Keratinocyte (primary cell): ENCODE data around the gene SLC8A1. TPM values are rescaled to one million over a fixed set of nuclear protein-coding genes. Genes with fewer than 3 reads are reported as not detected.

Source experiments
- DNase-seq: peaks from one replicate; pipeline ENCODE4 v3.0.0-alpha.2; 2011; ENCODE audit warnings: low read depth, missing footprints, low spot score
- FAIRE-seq: peaks from 2 replicates; lab custom pipeline; 2011; peaks lifted over from hg19 to GRCh38; lab: Jason Lieb, UNC
- H2AFZ ChIP-seq: 2 replicates; pipeline ENCODE4 v1.6.0; 2012; ENCODE audit warnings: low read length, control low read depth, inconsistent platforms; ENCODE audit not compliant: control insufficient read depth
- H3K27ac ChIP-seq: 2 replicates; pipeline ENCODE4 v1.5.1; 2011; ENCODE audit warnings: low read length; ENCODE audit not compliant: control insufficient read depth, insufficient read depth
- H3K27me3 ChIP-seq: 3 replicates; pipeline ENCODE4 v1.6.0; 2011; ENCODE audit warnings: low read length; ENCODE audit not compliant: control insufficient read depth, insufficient read depth; ENCODE audit errors: extremely low read depth
- H3K36me3 ChIP-seq, 2 experiments: 2 replicates in 1 of 2; 3 replicates in 1 of 2; pipeline ENCODE4 v1.5.1; 2011; ENCODE audit warnings: low read length in 2 of 2, mild to moderate bottlenecking in 1 of 2; ENCODE audit not compliant: control insufficient read depth in 2 of 2, insufficient read depth in 2 of 2; ENCODE audit errors: extremely low read depth in 1 of 2
- H3K4me1 ChIP-seq: 3 replicates; pipeline ENCODE4 v1.5.1; 2011; ENCODE audit warnings: low read length; ENCODE audit not compliant: control insufficient read depth, insufficient read depth; ENCODE audit errors: extremely low read depth
- H3K4me2 ChIP-seq: 3 replicates; pipeline ENCODE4 v1.6.0; 2011; ENCODE audit warnings: low read depth, low read length; ENCODE audit not compliant: control insufficient read depth, insufficient read depth; ENCODE audit errors: extremely low read depth
- H3K4me3 ChIP-seq, 3 experiments: fragments of 200-600 bp in 1 of 3; sonication (generic) in 1 of 3; 2 replicates in 2 of 3; 3 replicates in 1 of 3; pipeline ENCODE4 v1.5.1; 2011 to 2016; ENCODE audit warnings: low read length in 3 of 3, mild to moderate bottlenecking in 3 of 3, control low read depth in 2 of 3, inconsistent platforms in 1 of 3, low read depth in 1 of 3, mixed read lengths in 1 of 3, mixed run types in 1 of 3, moderate library complexity in 1 of 3; ENCODE audit not compliant: control insufficient read depth in 2 of 3, insufficient read depth in 2 of 3; ENCODE audit errors: extremely low read depth in 1 of 3
- H3K79me2 ChIP-seq: 2 replicates; pipeline ENCODE4 v1.6.0; 2012; ENCODE audit warnings: low read length; ENCODE audit not compliant: control insufficient read depth, insufficient read depth
- H3K9ac ChIP-seq: 3 replicates; pipeline ENCODE4 v1.6.0; 2011; ENCODE audit warnings: low read length; ENCODE audit not compliant: control insufficient read depth, insufficient read depth; ENCODE audit errors: extremely low read depth
- H3K9me1 ChIP-seq: 3 replicates; pipeline ENCODE4 v1.6.0; 2011; ENCODE audit warnings: low read length; ENCODE audit not compliant: control insufficient read depth, insufficient read depth; ENCODE audit errors: extremely low read depth
- H3K9me3 ChIP-seq: 2 replicates; pipeline ENCODE4 v1.5.1; 2012; ENCODE audit warnings: low read depth, low read length; ENCODE audit not compliant: control insufficient read depth
- H4K20me1 ChIP-seq: 3 replicates; pipeline ENCODE4 v1.6.0; 2011; ENCODE audit warnings: low read length; ENCODE audit not compliant: control insufficient read depth, insufficient read depth; ENCODE audit errors: extremely low read depth
- CTCF ChIP-seq, 3 experiments: IDR thresholded peaks in 1 of 3; conservative IDR thresholded peaks in 1 of 3; optimal IDR thresholded peaks in 1 of 3; 2 replicates in 2 of 3; 3 replicates in 1 of 3; pipeline versions ENCODE3 to v1.5.1; 2011; ENCODE audit warnings: low read length in 3 of 3, mild to moderate bottlenecking in 3 of 3, moderate library complexity in 2 of 3, control low read depth in 1 of 3, inconsistent platforms in 1 of 3; ENCODE audit not compliant: insufficient read depth in 2 of 3; ENCODE audit errors: extremely low read depth in 1 of 3
- EZH2 ChIP-seq: IDR thresholded peaks from one replicate; pipeline ENCODE4 v1.6.1; 2012; ENCODE audit warnings: inconsistent platforms, mild to moderate bottlenecking, low read length, moderate library complexity
- dilution Hi-C: fragments of 300-500 bp; cut with MboI; formaldehyde crosslinking; loops from one replicate; pipeline ENCODE4 v1.7.0; 2020; ENCODE audit warnings: low sequenced_read_pairs; ENCODE audit not compliant: extremely low pct_ligation_motif_present
- polyA plus RNA-seq, 5 experiments: library from polyadenylated mRNA; depleted of rRNA in 3 of 5; stranded (reverse) in 3 of 5; stranded (forward) in 1 of 5; unstranded in 1 of 5; fragments of >200 nt; gene quantifications; 1 replicate in 1 of 5; 2 replicates in 3 of 5; 3 replicates in 1 of 5; pipeline versions ENCODE4 v1.2.1 to v1.2.3, GENCODE V29; 2011 to 2012; ENCODE audit warnings: missing spikeins in 2 of 5, low read depth in 1 of 5, low replicate concordance in 1 of 5

SLC8A1 gene
- polyA plus RNA-seq, 1 donor (not counting 4 experiments of a cell fraction or from before 2014, with no cell fraction given), result 2.7 TPM

- no peak overlapping the region for H2AFZ ChIP-seq
- dilution Hi-C loops, result no loop called here
- TF ChIP-seq CTCF (optimal IDR thresholded peaks at IDR 0.05 in 1 of 3, IDR thresholded peaks at IDR 0.05 in 1 of 3, conservative IDR thresholded peaks at IDR 0.05 in 1 of 3; ENCODE audit: extremely low read depth in 1 of 3, insufficient read depth in 2 of 3, low read length in 3 of 3), result no peak
- no peak for TF ChIP-seq EZH2
- H3K27me3 ChIP-seq, result no peaks in the 10 kb centered on the region
- no peaks in the 10 kb centered on the region for H3K9me1 ChIP-seq
- H3K4me2 ChIP-seq, result no peak overlapping the region
- H3K9ac ChIP-seq, result no peak overlapping the region
- no peaks in the 10 kb centered on the region for H3K79me2 ChIP-seq
- H3K9me3 ChIP-seq, result no peaks in the 10 kb centered on the region
- H3K4me3 ChIP-seq, result no peak overlapping the region
- no peaks in the 10 kb centered on the region for H3K36me3 ChIP-seq
- no peak overlapping the region for H3K27ac ChIP-seq
- peaks cover 6% of the 10 kb centered on the region for H3K4me1 ChIP-seq
- DNase-seq (no peak), FAIRE-seq (no peak)
- H4K20me1 ChIP-seq, result no peaks in the 10 kb centered on the region
Observed at GRCh38 chr2:40244251-40244650, 207.6 kb downstream of the SLC8A1 start.

GRCh38 chr2:40243581-40244187 is 208.2 kb downstream of the SLC8A1 start:
- Histone ChIP-seq H3K4me3 (no peak overlapping the region), H3K9me1 (no peaks in the 10 kb centered on the region), H3K9me3 (no peaks in the 10 kb centered on the region), H3K27ac (no peak overlapping the region), H3K4me2 (no peak overlapping the region), H4K20me1 (no peaks in the 10 kb centered on the region), H3K27me3 (no peaks in the 10 kb centered on the region), H3K4me1 (peaks cover 6% of the 10 kb centered on the region), H3K36me3 (no peaks in the 10 kb centered on the region), H3K9ac (no peak overlapping the region), H2AFZ (no peak overlapping the region), H3K79me2 (no peaks in the 10 kb centered on the region)
- FAIRE-seq, result no peak
- no peak for DNase-seq
- dilution Hi-C loops, result no loop called here
- TF ChIP-seq CTCF (optimal IDR thresholded peaks at IDR 0.05 in 1 of 3, IDR thresholded peaks at IDR 0.05 in 1 of 3, conservative IDR thresholded peaks at IDR 0.05 in 1 of 3; ENCODE audit: extremely low read depth in 1 of 3, insufficient read depth in 2 of 3, low read length in 3 of 3) (no peak), EZH2 (no peak)
